Thymus (tissue), 11 donors: ENCODE data around the gene MEI4. TPM values are rescaled to one million over a fixed set of nuclear protein-coding genes. Genes with fewer than 3 reads are reported as not detected.
"Not testable (repeated sequence)": the region's sequence is repeated elsewhere in the genome, so short reads cannot be mapped to it uniquely, and the experiment has no call there.

Experiments
- DNase-seq, 9 donors: peaks; one replicate each; pipeline ENCODE4 v3.0.0-alpha.2; 2013; ENCODE audit warnings: low spot score in 9 of 9, low read depth in 6 of 9, missing footprints in 1 of 9
- H3K27ac ChIP-seq, 2 donors: one replicate each; pipeline ENCODE4 v1.5.1; 2013; ENCODE audit warnings: control low read depth in 1 of 2, low read depth in 1 of 2, low read length in 1 of 2, mild to moderate bottlenecking in 1 of 2, moderate library complexity in 1 of 2
- H3K27me3 ChIP-seq, 2 donors: one replicate each; pipeline ENCODE4 v1.5.1; 2013; ENCODE audit warnings: low read length in 1 of 2; ENCODE audit not compliant: control insufficient read depth in 2 of 2, insufficient read depth in 1 of 2
- H3K36me3 ChIP-seq, 2 donors: one replicate each; pipeline ENCODE4 v1.5.1; 2013; ENCODE audit warnings: low read length in 1 of 2, mild to moderate bottlenecking in 1 of 2, moderate library complexity in 1 of 2; ENCODE audit not compliant: control insufficient read depth in 2 of 2, insufficient read depth in 2 of 2
- H3K4me1 ChIP-seq, 2 donors: one replicate each; pipeline ENCODE4 v1.5.1; 2013; ENCODE audit warnings: low read length in 2 of 2; ENCODE audit not compliant: control insufficient read depth in 2 of 2, insufficient read depth in 2 of 2
- H3K4me3 ChIP-seq, 2 donors: one replicate each; pipeline ENCODE4 v1.5.1; 2013; ENCODE audit warnings: low read length in 2 of 2, control low read depth in 1 of 2, mild to moderate bottlenecking in 1 of 2
- H3K9me3 ChIP-seq, 2 donors: one replicate each; pipeline ENCODE4 v1.5.1; 2013; ENCODE audit warnings: low read length in 1 of 2, mild to moderate bottlenecking in 1 of 2; ENCODE audit not compliant: control insufficient read depth in 2 of 2, insufficient read depth in 1 of 2
- WGBS: extraction: QIAGEN DNeasy Blood & Tissue Kit; methylation state at CpG from one replicate; pipeline ENCODE4 v1.1.7; 2013; 5-methylcytosine and 5-hydroxymethylcytosine counted together
- polyA plus RNA-seq: library from polyadenylated mRNA; stranded (reverse); fragments of 200-250 nt; gene quantifications from one replicate; pipeline ENCODE4 v1.2.3, GENCODE V29; 2013
- total RNA-seq: library from RNA; stranded (reverse); fragments of 120-200 nt; gene quantifications from one replicate; pipeline ENCODE4 v1.2.4, GENCODE V29; 2013
- donor health status: healthy.

The MEI4 gene
- total and polyA plus RNA-seq, 2 donors = 0.05 TPM

GRCh38 chr6:77816766-77817270 lies 164.0 kb downstream of the MEI4 start:
- no peak overlapping the region for H3K4me3 ChIP-seq
- 97% methylated on average over 2 of the region's 2 CpGs for WGBS
- no peaks in the 10 kb centered on the region for H3K9me3 ChIP-seq
- H3K4me1 ChIP-seq = no peaks in the 10 kb centered on the region
- no peaks in the 10 kb centered on the region for H3K27me3 ChIP-seq
- no peaks in the 10 kb centered on the region for H3K36me3 ChIP-seq
- H3K27ac ChIP-seq = no peak overlapping the region
- DNase-seq = no peak

GRCh38 chr6:77822265-77822664 lies 169.4 kb downstream of the MEI4 start:
- 70% methylated on average over 2 of the region's 2 CpGs for WGBS
- Histone ChIP-seq H3K27me3 (no peaks in the 10 kb centered on the region), H3K9me3 (no peaks in the 10 kb centered on the region)

GRCh38 chr6:77825204-77825603 lies 172.4 kb downstream of the MEI4 start:
- no peak for DNase-seq
- H3K4me3 ChIP-seq = no peak overlapping the region
- no peaks in the 10 kb centered on the region for H3K4me1 ChIP-seq
- H3K9me3 ChIP-seq = no peaks in the 10 kb centered on the region
- WGBS = 90% methylated on average over 2 of the region's 2 CpGs
- H3K27ac ChIP-seq = no peak overlapping the region
- H3K36me3 ChIP-seq = no peaks in the 10 kb centered on the region
- H3K27me3 ChIP-seq = no peaks in the 10 kb centered on the region

More at GRCh38 chr6:77822265-77822664, 169.4 kb downstream of the MEI4 start:
- DNase-seq = no peak
- no peak overlapping the region for H3K4me3 ChIP-seq
- H3K4me1 ChIP-seq = no peaks in the 10 kb centered on the region
- no peak overlapping the region for H3K27ac ChIP-seq
- no peaks in the 10 kb centered on the region for H3K36me3 ChIP-seq

GRCh38 chr6:77829736-77830135 lies 176.9 kb downstream of the MEI4 start:
- H3K4me3 ChIP-seq = no peak overlapping the region

GRCh38 chr6:77833749-77834148 lies 180.9 kb downstream of the MEI4 start:
- H3K9me3 ChIP-seq, H3K27me3 ChIP-seq, H3K4me1 ChIP-seq, H3K36me3 ChIP-seq, H3K27ac ChIP-seq, DNase-seq, H3K4me3 ChIP-seq: not testable (repeated sequence)
- WGBS = 96% methylated on average over 2 of the region's 2 CpGs

More at GRCh38 chr6:77829736-77830135, 176.9 kb downstream of the MEI4 start:
- no peaks in the 10 kb centered on the region for H3K27me3 ChIP-seq
- DNase-seq = no peak
- no peaks in the 10 kb centered on the region for H3K4me1 ChIP-seq
- no peak overlapping the region for H3K27ac ChIP-seq
- H3K9me3 ChIP-seq = no peaks in the 10 kb centered on the region
- H3K36me3 ChIP-seq = no peaks in the 10 kb centered on the region

GRCh38 chr6:77834591-77834996 lies 181.8 kb downstream of the MEI4 start:
- Histone ChIP-seq H3K4me3 (no peak overlapping the region), H3K27me3 (no peaks in the 10 kb centered on the region), H3K27ac (no peak overlapping the region), H3K36me3 (no peaks in the 10 kb centered on the region), H3K4me1 (no peaks in the 10 kb centered on the region), H3K9me3 (no peaks in the 10 kb centered on the region)
- no peak for DNase-seq
- 94% methylated on average over 4 of the region's 4 CpGs for WGBS

- H3K9me3 ChIP-seq = no peaks in the 10 kb centered on the region
- 89% methylated on average over 3 of the region's 3 CpGs for WGBS
- no peak for DNase-seq
- no peaks in the 10 kb centered on the region for H3K36me3 ChIP-seq
- no peaks in the 10 kb centered on the region for H3K27me3 ChIP-seq
- H3K4me1 ChIP-seq = no peaks in the 10 kb centered on the region
- no peak overlapping the region for H3K27ac ChIP-seq
- H3K4me3 ChIP-seq = no peak overlapping the region
Observed at GRCh38 chr6:77837034-77837784, 184.4 kb downstream of the MEI4 start.

GRCh38 chr6:77839292-77839691 lies 186.5 kb downstream of the MEI4 start:
- no peak overlapping the region for H3K4me3 ChIP-seq
- no peaks in the 10 kb centered on the region for H3K9me3 ChIP-seq
- no peaks in the 10 kb centered on the region for H3K36me3 ChIP-seq
- H3K27ac ChIP-seq = no peak overlapping the region
- WGBS = 43% methylated on average over 2 of the region's 2 CpGs
- no peak for DNase-seq
- no peaks in the 10 kb centered on the region for H3K4me1 ChIP-seq
- no peaks in the 10 kb centered on the region for H3K27me3 ChIP-seq

- Histone ChIP-seq H3K27ac (no peak overlapping the region), H3K27me3 (no peaks in the 10 kb centered on the region), H3K4me3 (no peak overlapping the region), H3K9me3 (peaks cover 0 to 1% of the 10 kb centered on the region in 2 donors), H3K4me1 (no peaks in the 10 kb centered on the region), H3K36me3 (no peaks in the 10 kb centered on the region)
- WGBS = 77% methylated on average over 3 of the region's 3 CpGs
- DNase-seq = no peak
Observed at GRCh38 chr6:77844822-77845221, 192.0 kb downstream of the MEI4 start.
